Keratinocyte (primary cell): ENCODE results near the gene SDC3. TPM values are rescaled to one million over a fixed set of nuclear protein-coding genes. Genes with fewer than 3 reads are reported as not detected.

Source experiments
- DNase-seq: peaks from one replicate; pipeline ENCODE4 v3.0.0-alpha.2; 2011; ENCODE audit warnings: low read depth, missing footprints, low spot score
- FAIRE-seq: peaks from 2 replicates; lab custom pipeline; 2011; peaks lifted over from hg19 to GRCh38; lab: Jason Lieb, UNC
- H2AFZ ChIP-seq: 2 replicates; pipeline ENCODE4 v1.6.0; 2012; ENCODE audit warnings: low read length, control low read depth, inconsistent platforms; ENCODE audit not compliant: control insufficient read depth
- H3K27ac ChIP-seq: 2 replicates; pipeline ENCODE4 v1.5.1; 2011; ENCODE audit warnings: low read length; ENCODE audit not compliant: control insufficient read depth, insufficient read depth
- H3K27me3 ChIP-seq: 3 replicates; pipeline ENCODE4 v1.6.0; 2011; ENCODE audit warnings: low read length; ENCODE audit not compliant: control insufficient read depth, insufficient read depth; ENCODE audit errors: extremely low read depth
- H3K36me3 ChIP-seq, 2 experiments: 2 replicates in 1 of 2; 3 replicates in 1 of 2; pipeline ENCODE4 v1.5.1; 2011; ENCODE audit warnings: low read length in 2 of 2, mild to moderate bottlenecking in 1 of 2; ENCODE audit not compliant: control insufficient read depth in 2 of 2, insufficient read depth in 2 of 2; ENCODE audit errors: extremely low read depth in 1 of 2
- H3K4me1 ChIP-seq: 3 replicates; pipeline ENCODE4 v1.5.1; 2011; ENCODE audit warnings: low read length; ENCODE audit not compliant: control insufficient read depth, insufficient read depth; ENCODE audit errors: extremely low read depth
- H3K4me2 ChIP-seq: 3 replicates; pipeline ENCODE4 v1.6.0; 2011; ENCODE audit warnings: low read depth, low read length; ENCODE audit not compliant: control insufficient read depth, insufficient read depth; ENCODE audit errors: extremely low read depth
- H3K4me3 ChIP-seq, 3 experiments: fragments of 200-600 bp in 1 of 3; sonication (generic) in 1 of 3; 2 replicates in 2 of 3; 3 replicates in 1 of 3; pipeline ENCODE4 v1.5.1; 2011 to 2016; ENCODE audit warnings: low read length in 3 of 3, mild to moderate bottlenecking in 3 of 3, control low read depth in 2 of 3, inconsistent platforms in 1 of 3, low read depth in 1 of 3, mixed read lengths in 1 of 3, mixed run types in 1 of 3, moderate library complexity in 1 of 3; ENCODE audit not compliant: control insufficient read depth in 2 of 3, insufficient read depth in 2 of 3; ENCODE audit errors: extremely low read depth in 1 of 3
- H3K79me2 ChIP-seq: 2 replicates; pipeline ENCODE4 v1.6.0; 2012; ENCODE audit warnings: low read length; ENCODE audit not compliant: control insufficient read depth, insufficient read depth
- H3K9ac ChIP-seq: 3 replicates; pipeline ENCODE4 v1.6.0; 2011; ENCODE audit warnings: low read length; ENCODE audit not compliant: control insufficient read depth, insufficient read depth; ENCODE audit errors: extremely low read depth
- H3K9me1 ChIP-seq: 3 replicates; pipeline ENCODE4 v1.6.0; 2011; ENCODE audit warnings: low read length; ENCODE audit not compliant: control insufficient read depth, insufficient read depth; ENCODE audit errors: extremely low read depth
- H3K9me3 ChIP-seq: 2 replicates; pipeline ENCODE4 v1.5.1; 2012; ENCODE audit warnings: low read depth, low read length; ENCODE audit not compliant: control insufficient read depth
- H4K20me1 ChIP-seq: 3 replicates; pipeline ENCODE4 v1.6.0; 2011; ENCODE audit warnings: low read length; ENCODE audit not compliant: control insufficient read depth, insufficient read depth; ENCODE audit errors: extremely low read depth
- EZH2 ChIP-seq: IDR thresholded peaks from one replicate; pipeline ENCODE4 v1.6.1; 2012; ENCODE audit warnings: inconsistent platforms, mild to moderate bottlenecking, low read length, moderate library complexity
- dilution Hi-C: fragments of 300-500 bp; cut with MboI; formaldehyde crosslinking; loops from one replicate; pipeline ENCODE4 v1.7.0; 2020; ENCODE audit warnings: low sequenced_read_pairs; ENCODE audit not compliant: extremely low pct_ligation_motif_present
- polyA plus RNA-seq, 5 experiments: library from polyadenylated mRNA; depleted of rRNA in 3 of 5; stranded (reverse) in 3 of 5; stranded (forward) in 1 of 5; unstranded in 1 of 5; fragments of >200 nt; gene quantifications; 1 replicate in 1 of 5; 2 replicates in 3 of 5; 3 replicates in 1 of 5; pipeline versions ENCODE4 v1.2.1 to v1.2.3, GENCODE V29; 2011 to 2012; ENCODE audit warnings: missing spikeins in 2 of 5, low read depth in 1 of 5, low replicate concordance in 1 of 5
- TF ChIP-seq, protein P1 (sequence below), 3 experiments: IDR thresholded peaks in 1 of 3; conservative IDR thresholded peaks in 1 of 3; optimal IDR thresholded peaks in 1 of 3; 2 replicates in 2 of 3; 3 replicates in 1 of 3; pipeline versions ENCODE3 to v1.5.1; 2011; ENCODE audit warnings: low read length in 3 of 3, mild to moderate bottlenecking in 3 of 3, moderate library complexity in 2 of 3, control low read depth in 1 of 3, inconsistent platforms in 1 of 3; ENCODE audit not compliant: insufficient read depth in 2 of 3; ENCODE audit errors: extremely low read depth in 1 of 3

SDC3 gene
- polyA plus RNA-seq, 1 donor (not counting 4 experiments of a cell fraction or from before 2014, with no cell fraction given) = 8.8 TPM

DNA sequence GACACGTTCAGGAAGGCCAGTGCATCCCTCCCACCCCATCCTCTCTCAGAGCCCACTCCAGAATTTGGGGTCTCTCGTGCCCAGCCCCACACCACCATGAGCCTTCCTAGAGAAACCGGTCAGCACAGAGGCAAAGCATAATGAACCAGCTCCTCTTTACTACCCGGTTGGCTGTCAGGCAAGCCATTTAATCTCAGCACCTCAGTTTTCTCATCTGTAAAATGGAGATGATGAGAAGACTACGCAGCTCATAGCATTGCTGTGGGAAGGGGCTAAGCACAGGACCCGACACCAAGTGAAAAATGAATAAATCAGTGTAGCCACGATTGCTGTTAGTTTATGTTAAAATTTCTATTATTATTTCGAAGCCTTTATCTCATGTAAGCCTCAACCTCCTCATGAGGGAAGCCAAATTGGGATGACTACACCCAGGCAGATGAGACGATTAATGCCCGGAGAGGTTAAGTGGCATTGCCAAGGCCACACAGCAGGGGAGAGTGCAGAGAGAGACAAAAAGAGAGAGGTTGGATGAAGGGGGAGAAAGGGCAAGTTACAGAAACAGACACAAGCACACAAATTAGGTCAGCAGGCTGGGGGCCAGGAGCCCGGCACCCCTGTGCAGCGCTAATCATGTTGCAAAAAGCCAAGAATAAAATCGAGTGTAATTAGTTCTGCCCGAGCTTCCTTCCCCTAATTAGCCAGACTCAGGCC is 25.7 kb downstream of the SDC3 start:
- no peak for TF ChIP-seq EZH2
- TF ChIP-seq, protein P1, sequence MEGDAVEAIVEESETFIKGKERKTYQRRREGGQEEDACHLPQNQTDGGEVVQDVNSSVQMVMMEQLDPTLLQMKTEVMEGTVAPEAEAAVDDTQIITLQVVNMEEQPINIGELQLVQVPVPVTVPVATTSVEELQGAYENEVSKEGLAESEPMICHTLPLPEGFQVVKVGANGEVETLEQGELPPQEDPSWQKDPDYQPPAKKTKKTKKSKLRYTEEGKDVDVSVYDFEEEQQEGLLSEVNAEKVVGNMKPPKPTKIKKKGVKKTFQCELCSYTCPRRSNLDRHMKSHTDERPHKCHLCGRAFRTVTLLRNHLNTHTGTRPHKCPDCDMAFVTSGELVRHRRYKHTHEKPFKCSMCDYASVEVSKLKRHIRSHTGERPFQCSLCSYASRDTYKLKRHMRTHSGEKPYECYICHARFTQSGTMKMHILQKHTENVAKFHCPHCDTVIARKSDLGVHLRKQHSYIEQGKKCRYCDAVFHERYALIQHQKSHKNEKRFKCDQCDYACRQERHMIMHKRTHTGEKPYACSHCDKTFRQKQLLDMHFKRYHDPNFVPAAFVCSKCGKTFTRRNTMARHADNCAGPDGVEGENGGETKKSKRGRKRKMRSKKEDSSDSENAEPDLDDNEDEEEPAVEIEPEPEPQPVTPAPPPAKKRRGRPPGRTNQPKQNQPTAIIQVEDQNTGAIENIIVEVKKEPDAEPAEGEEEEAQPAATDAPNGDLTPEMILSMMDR (optimal IDR thresholded peaks at IDR 0.05 in 1 of 3, IDR thresholded peaks at IDR 0.05 in 1 of 3, conservative IDR thresholded peaks at IDR 0.05 in 1 of 3; ENCODE audit: extremely low read depth in 1 of 3, insufficient read depth in 2 of 3, low read length in 3 of 3) = no peak
- no peaks in the 10 kb centered on the region for H3K79me2 ChIP-seq
- no peaks in the 10 kb centered on the region for H3K9me1 ChIP-seq
- no peak overlapping the region for H3K4me2 ChIP-seq
- no peaks in the 10 kb centered on the region for H3K27me3 ChIP-seq
- dilution Hi-C loops = no loop called here
- no peaks in the 10 kb centered on the region for H3K9me3 ChIP-seq
- DNase-seq (no peak), FAIRE-seq (no peak)
- peaks cover 15% of the 10 kb centered on the region for H3K4me1 ChIP-seq
- no peak overlapping the region for H3K9ac ChIP-seq
- H2AFZ ChIP-seq = no peak overlapping the region
- peaks cover 4% of the 10 kb centered on the region for H4K20me1 ChIP-seq
- no peak overlapping the region for H3K27ac ChIP-seq
- H3K4me3 ChIP-seq = no peak overlapping the region
- no peaks in the 10 kb centered on the region for H3K36me3 ChIP-seq

DNA sequence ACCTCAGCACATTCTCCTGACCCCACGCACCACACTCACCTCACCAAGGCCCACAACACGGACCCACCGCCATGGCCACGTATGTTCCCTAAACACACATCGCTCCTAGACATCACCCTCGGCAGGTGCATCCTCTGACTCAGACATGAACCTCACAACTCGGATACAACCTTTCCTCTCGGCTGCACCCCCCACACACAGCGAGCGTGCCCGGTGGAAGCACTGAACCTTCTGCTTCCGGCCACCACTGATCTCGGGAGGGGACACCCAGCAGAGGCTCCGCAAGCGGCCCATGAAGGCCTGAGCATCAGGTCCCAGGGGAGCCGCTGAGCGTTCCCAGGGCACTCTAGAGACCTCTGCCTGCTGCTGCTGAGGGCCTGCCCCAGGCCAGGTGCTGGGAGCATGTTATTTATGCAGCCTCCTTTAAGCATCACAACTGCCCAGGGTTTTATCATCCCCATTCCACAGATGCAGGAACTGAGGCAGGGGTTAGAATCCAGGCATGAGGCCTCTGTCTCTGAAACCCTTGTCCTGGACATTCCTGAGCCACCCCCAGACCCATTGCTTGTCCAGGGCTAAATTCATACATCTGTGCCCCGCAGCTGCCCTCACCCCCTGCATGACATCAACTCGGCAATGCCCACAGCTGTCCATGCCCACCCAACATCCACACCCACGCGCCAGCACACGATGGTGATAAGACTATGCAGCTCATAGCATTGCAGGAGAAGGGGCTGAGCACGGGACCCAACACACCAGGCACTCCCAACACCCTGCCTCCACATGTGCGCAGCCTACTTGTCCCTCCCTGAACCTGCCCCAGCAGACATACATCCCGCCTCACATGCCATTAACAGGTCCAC is 27.0 kb downstream of the SDC3 start:
- dilution Hi-C loops = no loop called here
- no peaks in the 10 kb centered on the region for H3K27me3 ChIP-seq
- no peaks in the 10 kb centered on the region for H3K9me1 ChIP-seq
- TF ChIP-seq EZH2 = no peak
- TF ChIP-seq, protein P1 (optimal IDR thresholded peaks at IDR 0.05 in 1 of 3, IDR thresholded peaks at IDR 0.05 in 1 of 3, conservative IDR thresholded peaks at IDR 0.05 in 1 of 3; ENCODE audit: extremely low read depth in 1 of 3, insufficient read depth in 2 of 3, low read length in 3 of 3) = no peak
- no peaks in the 10 kb centered on the region for H3K9me3 ChIP-seq
- H3K79me2 ChIP-seq = no peaks in the 10 kb centered on the region
- DNase-seq (no peak), FAIRE-seq (no peak)
- H3K27ac ChIP-seq = no peak overlapping the region
- no peak overlapping the region for H3K4me3 ChIP-seq
- H3K4me2 ChIP-seq = no peak overlapping the region
- H4K20me1 ChIP-seq = peaks cover 2% of the 10 kb centered on the region
- no peak overlapping the region for H2AFZ ChIP-seq
- peaks cover 22% of the 10 kb centered on the region for H3K4me1 ChIP-seq
- H3K36me3 ChIP-seq = no peaks in the 10 kb centered on the region
- no peak overlapping the region for H3K9ac ChIP-seq
